CD4-positive, alpha-beta T cell treated with Interleukin-4 for 4 hours (primary cell): Measurements from ENCODE around the gene ATG5.

ENCODE experiments used
- DNase-seq: peaks from one replicate; pipeline ENCODE4 v3.0.0-alpha.2; 2020

The ATG5 gene

DNA sequence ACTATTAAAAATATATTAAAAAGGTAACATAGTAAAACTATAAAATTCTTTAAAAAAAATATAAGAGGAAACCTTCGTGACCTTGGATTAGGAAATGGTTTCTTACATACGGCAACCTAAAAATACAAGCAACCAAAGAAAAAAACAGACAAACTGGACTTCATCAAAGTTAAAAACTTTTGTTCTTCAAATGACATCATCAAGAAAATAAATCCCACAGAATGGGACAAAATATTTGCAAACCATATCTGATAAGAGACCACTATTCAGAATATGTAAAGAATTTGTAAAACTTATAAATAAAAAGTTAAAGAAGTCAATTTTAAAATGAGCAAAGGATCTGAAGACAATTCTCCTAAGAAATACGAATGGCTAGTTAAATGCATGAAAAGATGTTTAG is 110.0 kb downstream of the ATG5 start:
- no peak for DNase-seq

DNA sequence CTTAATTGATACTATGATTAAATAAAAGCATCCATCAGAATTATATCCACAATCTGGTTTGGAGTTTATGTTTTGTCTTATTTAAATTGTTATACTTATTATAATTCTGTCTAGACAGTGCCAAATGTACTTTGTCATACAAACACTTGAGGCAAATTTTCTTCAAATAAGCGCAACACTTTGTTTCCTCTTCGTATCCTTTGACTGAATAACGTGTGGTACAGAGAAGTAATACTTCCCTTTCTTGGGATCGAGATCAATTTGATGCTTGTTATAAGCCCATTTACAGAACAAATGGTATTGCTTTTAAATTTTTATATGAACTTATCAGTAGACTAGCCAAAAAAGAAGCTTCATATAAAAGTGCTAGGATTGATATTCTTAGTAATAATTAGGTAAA is 111.0 kb downstream of the ATG5 start:
- no peak for DNase-seq

DNA sequence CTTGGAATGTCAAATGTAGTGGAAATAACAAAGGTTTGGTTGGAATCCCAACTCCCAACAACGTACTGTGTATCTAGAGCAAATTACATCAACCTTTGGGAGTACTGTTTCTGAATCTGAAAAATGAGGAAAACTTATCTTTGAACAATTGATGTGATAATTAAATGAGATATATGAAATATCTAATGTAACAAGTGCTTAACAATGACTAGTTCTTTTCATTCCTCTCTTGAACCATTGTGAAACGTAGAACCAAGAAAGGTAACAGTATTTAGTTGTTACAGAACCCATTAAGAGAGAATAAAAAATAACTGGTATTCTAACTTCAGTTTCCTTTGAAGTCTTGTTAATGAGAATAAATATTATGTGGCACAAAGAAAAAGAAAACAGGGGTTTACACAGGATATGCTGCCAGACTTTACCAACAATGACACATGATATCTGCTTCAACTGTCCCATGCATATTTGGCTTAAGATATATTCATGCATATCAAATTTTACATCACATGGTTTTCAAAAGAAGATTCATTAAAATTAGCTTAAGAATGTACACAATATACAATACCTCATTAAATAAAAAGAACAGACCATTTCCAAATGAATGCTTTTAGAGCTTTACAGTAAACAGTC is 111.8 kb downstream of the ATG5 start:
- no peak for DNase-seq

DNA sequence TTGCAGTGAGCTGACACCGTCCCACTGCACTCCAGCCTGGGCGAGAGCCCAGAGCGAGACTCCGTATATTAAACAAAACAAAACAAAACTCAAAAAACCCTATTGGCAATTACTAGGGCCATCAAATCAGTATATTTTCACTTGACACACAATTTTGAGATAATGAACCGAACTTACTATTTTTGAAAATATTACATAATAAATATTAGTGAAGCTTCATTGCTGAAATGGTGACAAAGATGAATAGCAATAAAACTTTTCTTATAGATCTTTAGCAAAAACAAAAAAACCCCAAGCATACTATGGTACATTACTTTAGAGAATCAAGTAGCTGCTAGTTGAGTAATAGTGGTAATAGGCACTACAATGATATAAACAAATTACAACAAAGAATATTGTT is 113.0 kb downstream of the ATG5 start:
- DNase-seq: no peak

DNA sequence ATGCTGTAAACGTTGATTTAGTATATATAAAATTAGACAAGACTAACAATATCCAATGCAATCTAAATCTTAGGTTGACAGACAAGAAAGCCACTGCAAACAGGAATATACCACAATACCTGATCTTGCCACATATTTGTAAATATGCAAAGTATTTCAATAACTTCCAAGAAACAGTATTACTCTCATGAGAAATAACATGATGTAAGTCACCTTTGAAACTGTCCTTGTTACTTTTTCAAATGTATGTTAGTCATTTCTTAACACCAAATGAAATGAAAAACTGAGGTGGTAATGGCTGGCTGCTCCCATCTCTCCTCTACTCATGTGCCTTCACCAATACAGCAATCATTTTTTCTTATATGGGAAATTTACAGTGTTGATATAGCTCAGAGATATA is 118.7 kb downstream of the ATG5 start:
- no peak for DNase-seq

DNA sequence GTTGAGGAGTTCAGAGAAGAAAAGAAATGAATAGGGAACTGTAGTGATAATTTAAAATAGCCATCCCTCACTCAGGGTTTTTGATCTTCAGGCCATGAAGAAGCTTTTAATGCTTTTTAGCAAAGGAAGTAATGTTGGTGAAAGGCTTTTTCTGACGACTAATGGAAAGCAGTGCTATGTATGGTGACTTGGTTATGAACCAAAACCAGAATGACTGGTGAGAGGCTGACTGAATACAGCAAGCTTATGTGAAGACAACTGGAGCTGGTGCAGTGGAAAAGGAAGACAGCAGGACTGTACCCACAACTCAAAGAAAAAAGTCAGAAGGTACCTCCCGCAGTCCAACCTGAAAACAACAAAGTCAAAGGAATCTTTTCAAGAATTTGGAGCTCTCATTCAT is 120.6 kb downstream of the ATG5 start:
- DNase-seq: no peak

DNA sequence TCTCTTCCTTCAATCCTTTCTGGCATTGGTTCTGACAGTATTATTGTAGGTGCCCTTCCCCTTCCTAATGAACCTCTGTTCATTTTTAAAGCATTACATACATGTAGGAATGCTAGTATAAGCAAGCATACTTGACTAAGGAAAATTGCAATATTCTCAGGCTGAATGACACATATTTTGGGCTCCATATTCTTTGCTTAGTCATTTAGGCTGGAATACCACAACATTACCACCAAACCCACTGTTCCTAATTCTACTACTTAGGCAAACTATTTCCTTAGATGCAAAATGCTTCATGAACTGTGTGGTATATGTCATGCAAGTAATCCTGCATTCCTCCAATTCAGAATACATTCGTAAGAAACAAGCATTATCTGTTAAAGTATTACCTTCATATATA is 125.6 kb downstream of the ATG5 start:
- no peak for DNase-seq

DNA sequence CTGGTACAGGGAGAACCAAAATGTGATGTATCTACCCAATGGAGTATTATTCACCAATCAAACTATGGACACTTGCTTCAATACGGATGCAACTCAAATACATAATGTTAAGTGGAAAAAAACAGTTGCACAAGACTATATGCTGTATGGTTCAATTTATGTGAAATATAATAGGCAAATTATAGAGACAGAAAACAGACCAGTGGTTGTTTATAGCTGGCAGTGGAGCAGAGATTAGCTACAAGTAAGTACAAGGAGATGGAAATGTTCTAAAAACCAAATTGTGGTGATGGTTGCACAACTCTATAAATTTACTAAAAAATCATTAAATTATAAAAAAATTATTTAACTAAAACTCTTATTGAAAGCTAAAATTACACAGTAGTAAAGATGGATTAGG is 126.2 kb downstream of the ATG5 start:
- DNase-seq: no peak

DNA sequence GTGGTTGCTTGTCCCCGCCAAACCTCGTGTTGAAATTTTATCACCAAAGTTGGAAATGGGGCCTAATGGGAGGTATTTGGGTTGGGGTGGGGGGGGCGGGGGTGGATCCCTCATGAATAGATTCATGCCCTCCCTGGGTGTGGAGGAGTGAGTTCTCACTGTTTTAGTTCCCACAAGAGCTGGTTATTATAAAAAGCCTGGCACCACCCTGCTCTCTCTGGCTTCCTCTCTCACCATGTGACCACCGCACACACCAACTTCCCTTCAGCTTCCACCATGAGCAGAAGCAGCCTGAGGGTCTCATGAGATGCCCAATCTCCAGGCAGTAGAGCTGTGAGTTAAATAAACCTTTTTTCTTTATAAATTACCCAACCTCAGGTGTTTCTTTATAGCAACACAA is 128.1 kb downstream of the ATG5 start:
- DNase-seq: peak; percentile 35

DNA sequence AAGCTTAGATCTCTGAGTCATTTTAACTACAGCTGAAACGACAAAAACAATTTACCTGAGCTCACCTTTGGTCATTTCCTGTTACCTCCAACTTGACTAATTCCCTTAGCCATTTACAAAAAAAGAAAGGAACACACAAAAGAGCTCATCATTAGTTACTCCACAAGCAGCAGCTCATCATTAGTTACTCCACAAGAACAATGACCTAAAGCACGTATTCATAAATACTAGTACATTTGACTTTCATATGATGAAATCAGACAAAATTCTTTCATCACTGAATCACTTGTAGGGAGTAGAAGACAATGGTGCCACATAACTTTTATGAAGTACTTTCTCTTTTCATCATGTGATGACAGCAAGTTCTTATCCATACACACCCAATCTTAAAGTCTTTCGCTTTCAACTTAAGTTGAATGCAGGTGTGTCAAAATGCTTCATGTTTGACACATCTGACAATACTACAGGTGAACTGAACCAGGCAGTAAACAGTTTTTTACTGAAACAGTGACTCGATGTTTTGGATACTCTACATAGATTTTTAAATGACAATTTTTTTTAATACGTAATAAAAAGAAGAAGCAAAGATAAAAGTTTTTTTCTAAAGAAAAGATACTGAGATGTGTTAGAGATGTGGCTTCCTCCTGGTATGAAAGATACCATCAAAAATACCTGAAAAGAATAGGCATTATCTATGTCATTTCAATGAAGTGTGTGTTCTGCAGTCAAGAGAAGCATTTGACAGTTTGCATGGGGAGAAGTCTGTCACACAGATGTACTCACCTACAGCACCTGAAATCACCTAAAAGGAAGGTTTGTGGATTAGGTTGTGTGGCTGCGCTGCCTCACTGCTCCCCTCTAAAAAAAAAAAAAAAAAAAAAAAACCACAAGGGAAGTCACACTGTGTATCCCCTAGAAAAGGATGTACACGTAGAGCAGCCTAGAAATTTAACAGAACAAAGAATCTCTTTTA is 130.3 kb downstream of the ATG5 start:
- DNase-seq: peak; percentile 70

DNA sequence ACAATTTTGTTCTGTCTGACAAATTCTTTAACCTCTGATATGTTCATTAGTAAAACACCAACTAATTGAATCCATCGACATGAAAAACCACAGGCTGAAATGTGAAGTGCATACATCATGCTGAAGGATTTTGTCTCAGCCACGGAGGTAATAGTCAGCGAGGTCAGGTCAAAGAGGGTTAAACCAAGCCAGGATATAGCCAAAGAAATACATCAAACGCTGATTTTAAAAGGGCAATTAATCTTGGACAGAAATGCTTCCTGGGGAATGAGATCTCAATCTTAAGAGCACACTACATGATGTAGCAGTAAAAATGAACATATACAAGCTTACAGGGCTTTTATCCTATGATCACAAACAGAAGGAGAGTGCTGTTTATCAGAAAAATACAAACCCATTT is 132.7 kb downstream of the ATG5 start:
- DNase-seq: no peak

DNA sequence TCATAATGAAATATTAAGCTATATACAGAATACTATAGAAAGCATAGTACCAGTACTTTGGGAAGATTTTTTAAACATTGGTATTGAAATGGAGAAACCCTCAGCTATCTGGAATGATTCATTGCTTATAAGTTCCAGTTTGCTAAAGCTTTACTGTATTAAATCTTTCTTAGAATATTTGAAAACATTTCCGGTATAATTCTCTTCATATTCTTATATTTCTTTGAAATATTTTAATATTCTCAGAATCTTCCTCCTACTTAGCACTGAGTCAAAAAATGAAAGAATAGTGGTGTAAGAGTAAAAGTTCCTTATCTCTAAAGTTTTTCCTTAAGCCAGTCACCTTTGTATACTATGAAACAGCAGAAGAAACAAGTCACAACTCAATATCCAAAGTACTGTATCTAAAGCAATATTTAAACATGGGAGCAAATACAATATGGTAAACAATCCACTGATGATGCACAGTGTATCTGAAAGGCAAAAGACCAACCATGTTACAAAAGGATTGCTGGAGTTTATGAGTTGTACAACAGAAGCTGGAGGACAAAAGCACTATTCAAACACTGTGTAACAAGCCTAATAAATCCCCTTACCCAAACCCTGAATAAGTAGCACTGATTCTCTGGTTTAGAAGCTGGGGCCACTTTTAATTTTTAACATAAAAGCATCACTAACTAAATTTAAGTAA is 137.3 kb downstream of the ATG5 start:
- DNase-seq: no peak

DNA sequence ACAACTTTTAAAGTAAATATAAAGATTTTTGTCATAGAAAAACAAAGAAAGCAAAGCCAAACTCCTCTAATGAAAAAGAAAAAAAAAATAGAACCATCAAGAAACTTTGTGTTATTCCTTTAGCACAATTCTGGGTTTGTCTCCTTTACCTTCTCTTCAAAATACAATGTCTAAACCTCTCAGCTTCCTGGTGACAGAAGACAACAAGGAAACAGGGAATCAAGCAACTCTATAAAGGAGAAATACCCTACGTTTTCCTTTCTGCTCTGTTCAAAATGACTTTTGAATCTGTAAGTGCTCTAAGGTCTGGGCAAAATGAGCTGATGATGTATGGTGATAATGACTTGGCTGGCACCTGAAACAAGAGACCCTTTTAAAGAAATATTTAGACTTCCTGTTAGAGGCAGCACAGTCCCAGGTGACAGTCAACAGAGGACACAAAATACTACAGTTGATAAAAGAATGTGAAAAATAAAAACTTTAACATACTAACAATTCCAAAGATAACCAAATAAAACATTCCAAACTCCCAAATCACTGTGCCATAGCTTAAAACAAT is 138.1 kb downstream of the ATG5 start:
- DNase-seq: peak; percentile 21

DNA sequence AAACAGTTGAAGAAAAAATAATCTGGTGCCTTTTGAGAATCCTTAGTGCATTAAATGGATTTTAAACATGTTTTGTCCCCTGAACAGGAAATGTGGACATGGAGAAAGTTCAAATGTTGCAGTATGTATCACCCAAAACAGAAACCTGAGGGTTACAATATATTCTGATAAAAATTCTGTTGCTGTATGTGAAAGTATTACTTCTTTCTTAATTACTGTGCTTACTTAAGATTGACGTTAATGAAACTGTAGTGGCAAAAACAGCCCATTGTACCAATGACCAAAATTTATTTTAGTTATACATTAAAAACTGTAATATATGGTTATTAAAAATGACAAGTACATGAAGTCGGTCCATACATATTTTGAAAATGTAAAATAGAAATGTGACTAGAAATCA is 138.8 kb downstream of the ATG5 start:
- DNase-seq: no peak

DNA sequence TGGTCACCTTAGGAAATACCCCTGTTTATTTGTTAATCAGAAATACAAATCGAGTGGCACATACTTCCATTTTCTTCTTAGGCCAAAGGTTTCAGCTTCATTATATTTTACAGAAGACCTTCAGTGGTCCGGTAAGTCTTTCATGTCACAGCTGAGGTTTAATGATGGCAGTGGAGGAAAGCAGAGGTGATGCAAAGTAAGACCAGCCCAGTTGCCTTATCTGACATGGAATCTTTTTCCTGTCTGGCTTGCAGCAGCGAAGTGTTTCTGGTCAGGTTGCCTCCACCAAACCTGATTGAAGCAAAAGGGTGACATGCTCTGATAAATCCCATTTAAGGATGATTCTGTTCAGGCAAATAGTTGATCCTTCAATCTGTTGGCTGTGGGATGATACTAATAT is 139.4 kb downstream of the ATG5 start:
- peak; percentile 16 for DNase-seq

DNA sequence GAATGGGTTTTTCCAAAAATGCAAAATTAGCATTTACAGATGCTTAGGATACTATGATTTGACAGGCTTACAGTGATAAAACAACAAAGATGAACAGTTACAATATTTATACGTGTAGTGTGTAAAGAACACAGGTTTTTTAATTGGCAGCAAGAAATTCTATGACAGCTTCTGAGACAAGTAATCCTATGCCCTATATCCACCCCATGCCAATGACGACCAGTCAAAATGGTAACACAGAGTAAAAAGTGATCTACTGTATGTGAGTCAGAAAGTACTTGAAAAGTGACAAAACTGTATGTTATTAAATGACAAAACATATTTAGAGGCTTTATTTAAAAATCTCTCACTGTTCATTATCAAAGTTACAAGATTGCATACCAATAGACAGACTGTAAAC is 139.9 kb downstream of the ATG5 start:
- DNase-seq: no peak

DNA sequence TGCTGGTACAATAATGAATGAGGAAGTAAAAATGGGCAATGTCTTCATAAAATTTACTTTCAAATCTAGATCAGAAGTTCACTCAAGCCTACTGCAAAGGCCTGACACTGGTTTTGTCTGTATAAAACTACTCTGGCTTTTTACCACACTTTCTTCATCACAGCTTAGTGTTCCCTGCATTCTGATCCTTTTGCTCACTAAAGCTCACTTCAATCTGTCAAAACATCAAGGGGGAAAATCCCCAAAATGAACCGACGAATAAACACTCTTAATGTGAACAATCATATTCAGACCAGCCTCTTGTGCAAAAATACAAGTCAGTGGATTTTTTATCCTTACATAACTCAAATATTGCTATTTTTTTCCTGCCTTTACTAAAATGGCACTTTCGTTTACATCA is 140.9 kb downstream of the ATG5 start:
- no peak for DNase-seq

DNA sequence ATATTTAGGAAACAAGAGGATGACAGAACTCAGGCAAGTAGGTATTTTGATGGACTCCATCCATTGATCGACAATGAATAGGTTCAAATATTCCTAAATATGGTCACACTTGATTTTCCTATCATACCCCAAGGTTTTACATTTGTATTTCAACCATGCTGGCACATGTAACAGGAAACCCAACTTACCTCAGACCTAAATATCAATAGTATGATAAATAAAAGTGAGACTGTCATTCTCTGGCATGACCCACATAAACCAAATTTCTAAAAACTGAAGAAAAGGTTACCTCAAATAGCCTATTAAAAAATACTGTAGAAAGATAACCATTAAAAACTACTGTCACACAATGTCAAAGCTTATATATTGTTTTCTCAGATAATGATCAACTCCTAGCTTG is 142.1 kb downstream of the ATG5 start:
- DNase-seq: no peak

DNA sequence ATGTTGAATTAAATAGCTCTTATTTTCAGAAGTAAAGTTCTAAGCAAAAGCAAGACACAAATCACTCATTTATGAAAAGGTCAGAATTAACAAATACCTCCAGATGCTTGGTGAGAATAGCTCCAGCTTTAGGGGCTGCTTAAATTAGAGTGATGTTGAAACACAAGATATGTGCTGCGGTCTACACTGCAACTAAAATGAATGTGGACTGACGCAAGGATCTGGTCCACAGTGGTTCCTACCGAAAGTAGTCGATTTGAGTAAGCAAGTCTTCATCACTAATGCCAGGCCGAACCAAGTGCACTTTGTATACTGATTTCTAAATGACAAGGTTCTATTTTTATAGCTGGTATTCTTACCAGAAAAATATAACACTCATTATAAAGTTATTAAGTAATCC is 143.1 kb downstream of the ATG5 start:
- DNase-seq: no peak

DNA sequence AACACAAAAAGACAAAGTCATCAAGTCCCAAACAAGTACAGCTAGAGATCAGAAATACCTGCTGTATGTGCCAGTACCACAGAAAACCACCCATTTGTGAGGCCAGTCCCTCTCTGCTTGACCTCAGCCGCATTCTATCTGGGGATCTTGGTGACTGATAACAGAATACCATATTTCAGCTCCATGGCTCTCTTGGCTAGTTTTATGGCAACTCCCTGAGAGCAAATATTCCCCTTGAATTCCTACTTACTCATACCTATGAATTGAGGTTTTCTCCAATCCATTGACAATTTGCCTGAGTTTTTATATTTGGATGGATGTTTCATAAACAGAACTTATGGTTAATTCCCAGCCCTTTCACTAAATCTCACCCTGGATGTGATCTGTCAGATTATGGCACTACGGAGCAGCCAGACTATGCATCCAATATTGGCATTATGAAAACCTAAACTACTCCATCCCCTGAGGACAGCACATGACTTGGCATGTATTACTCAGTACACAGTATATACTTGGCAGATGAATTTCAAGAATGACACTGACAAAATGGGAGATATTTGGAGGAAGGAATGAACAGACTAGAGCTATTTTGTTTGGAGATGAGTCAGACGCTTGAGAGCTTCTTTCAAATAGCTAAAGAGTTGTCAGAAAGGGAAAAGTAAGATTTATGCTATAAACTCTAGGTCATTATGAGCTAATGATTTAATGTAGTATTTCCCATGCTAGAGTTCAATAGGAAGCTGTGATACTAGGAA is 143.7 kb downstream of the ATG5 start:
- no peak for DNase-seq

DNA sequence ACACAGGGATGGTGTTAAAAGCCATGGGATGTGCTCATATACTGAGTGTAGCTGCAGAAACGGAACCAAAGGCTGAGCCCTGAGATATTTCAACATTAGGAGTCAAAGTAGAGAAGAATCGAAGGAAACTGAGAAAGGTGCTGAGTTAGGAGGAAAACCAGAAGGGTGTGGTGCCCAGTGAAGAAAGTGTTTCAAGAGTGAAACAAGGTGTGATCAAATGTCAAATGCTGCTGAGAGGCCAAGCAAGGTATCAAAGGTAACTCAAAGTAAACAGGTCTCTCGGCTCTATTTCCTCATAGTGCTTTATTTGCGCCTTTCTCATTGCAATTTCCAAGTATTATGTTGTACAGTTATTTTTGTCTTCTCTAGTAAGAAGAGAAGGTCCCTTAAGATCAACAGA is 145.4 kb downstream of the ATG5 start:
- peak; percentile 37 for DNase-seq

DNA sequence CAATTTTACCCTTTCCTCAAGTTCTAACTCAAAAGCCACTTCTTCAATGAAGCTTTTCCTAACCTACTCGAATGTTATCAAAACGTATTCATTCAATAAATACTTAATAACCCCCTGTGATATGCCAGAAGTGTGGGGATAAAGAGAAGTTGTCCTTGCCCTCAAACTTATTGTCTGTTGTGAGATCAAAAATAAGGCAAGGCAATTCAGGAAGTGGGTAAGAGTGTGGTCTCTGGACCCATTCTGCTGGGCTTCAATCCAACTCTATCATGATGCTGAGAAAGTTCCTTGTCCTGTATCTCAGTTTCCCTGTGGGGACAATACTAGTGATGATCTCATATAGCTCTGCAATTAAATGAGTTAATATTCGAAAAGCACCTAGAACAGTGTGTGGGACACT is 146.7 kb downstream of the ATG5 start:
- DNase-seq: no peak

DNA sequence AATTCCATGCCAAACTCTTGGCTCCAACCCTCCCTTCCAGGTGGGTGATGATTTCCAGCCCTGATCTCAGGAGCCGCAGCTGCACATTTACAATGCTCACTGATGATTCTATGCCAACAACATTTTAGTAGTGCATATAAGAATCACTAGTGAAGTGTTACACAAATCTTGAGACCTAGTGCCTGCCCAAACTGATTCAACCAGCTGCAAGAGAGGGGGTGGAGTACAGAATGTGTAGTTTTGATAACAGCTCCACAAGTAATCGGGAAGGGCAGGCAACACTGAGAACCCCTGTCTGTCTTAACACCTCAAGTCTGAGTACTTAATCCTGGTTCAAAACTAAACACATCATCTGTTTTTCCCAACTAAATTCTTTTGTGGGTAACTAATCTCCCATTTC is 147.8 kb downstream of the ATG5 start:
- DNase-seq: no peak
